ENCODE data around the gene PHACTR3.
"Not testable (repeated sequence)": the region's sequence is repeated elsewhere in the genome, so short reads cannot be mapped to it uniquely, and the experiment has no call there.

The PHACTR3 gene

DNA sequence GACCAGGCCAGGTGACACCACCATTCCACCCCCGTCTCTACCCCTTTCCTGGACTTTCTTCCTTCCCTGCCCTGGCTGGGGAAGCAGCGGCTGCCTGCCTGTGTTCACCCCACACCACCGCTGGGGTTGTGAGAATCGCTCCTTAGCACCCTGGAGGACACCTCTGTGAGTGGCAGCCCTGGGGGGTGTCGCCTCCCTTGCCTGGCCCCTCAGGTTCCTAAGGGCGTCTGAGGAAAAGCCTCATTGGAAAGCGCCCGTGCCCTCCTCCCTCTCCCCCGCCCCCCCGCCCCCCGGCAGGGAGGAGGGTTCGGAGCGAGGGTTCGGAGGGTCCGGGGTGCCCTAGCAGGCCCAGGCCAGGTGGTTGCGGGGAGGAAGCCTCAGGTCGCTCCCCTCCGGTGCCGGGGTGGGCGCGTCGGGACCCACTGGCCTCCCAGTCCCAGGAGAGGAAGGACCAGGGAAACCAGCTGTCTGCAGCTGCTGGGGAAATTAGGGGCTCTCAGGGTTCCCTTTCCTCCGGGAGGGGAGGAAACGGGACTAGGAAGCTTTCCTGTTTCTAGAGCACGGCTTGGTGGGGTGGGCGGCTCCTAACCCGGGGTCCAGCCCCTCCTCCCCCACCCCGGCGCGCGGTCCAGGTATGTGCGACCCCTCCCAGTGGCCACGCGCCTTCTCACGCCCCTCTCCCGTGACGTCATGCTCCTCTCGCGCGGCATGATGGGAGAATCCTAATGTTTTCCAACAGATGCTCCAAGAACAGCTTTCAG lies at the start of gene PHACTR3:
Gene PHACTR3 (plus strand): TSS at position 760 of the 761 bp plus-strand sequence. CDS start 475 bp downstream, outside the sequence.
- in situ Hi-C loops (cut with MboI; ENCODE audit: low sequenced_read_pairs), result no loop called here

DNA sequence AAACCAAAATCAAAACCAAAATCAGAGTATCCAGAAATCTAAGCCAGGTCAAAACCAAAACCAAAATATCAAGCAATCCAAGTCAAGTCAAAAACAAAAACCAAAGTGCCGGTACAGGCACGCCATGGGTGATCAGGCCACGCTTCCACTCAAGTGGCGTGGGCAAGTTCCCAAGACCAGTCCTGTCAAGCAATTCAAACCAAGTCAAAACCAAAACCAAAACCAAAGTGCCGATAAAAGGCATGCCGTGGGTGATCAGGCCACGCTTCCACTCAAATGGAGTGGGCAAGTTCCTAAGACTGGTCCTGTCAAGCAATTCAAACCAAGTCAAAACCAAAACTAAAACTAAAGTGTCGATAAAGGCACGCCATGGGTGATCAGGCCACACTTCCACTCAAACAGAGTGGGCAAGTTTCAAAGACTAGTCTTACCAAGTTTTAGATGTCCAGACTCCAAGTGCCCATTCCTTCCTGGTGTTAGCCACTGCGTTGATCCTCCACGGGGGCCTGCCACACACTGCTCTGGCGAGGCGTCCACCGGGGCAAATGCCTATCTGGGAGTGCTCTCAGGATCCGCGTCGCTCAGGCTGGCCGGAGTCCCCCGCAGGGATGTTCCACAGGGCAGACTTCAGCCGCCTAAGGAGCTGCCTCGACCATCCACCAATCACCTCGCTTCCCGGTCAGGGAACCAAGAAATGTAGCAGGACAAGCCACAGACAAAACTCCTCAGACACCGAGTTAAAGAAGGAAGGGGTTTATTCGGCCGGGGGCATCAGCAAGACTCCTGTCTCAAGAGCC lies 46.4 kb upstream of the PHACTR3 start:
- in situ Hi-C loops (cut with MboI; ENCODE audit: low sequenced_read_pairs), result not testable (repeated sequence)

DNA sequence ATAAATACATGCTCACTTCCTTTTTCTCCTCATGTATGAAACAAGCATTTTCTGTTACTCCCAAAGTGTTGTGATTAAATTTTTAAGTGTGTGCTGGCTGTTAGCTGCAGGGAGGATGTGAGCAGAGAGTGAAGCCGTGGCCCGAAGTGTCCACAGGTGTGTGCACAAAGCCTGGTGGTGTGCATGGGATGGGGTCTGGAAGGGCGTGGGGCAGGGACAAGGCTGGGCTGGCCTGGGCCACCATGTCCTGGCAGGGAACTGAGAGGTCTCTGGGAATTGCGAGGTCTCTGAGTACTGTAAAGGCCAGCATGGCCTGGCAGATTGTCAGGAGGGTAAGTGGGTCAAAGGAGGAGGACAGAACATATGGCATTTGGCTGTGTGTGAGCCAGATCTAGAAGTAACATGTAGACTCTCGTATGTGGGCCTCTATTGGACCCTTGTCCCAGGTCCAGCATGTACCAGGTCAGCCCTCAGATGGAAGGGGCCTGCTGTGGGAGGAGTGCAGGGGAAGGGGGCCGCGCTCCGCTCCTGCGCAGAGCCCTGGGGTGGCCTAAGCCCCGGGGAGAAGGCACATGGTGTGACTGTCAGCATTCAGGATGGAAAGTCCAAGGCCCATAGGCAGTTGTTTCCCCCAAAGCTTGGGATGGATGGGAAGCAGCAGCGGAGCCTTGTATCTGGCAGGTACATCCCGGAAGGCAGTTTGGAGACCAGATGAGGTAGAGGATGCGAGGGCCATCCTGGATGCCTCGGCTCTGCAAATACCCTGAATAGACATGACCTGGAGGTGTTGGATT lies 45.1 kb upstream of the PHACTR3 start:
- in situ Hi-C loops (cut with MboI; ENCODE audit: low sequenced_read_pairs), result no loop called here

DNA sequence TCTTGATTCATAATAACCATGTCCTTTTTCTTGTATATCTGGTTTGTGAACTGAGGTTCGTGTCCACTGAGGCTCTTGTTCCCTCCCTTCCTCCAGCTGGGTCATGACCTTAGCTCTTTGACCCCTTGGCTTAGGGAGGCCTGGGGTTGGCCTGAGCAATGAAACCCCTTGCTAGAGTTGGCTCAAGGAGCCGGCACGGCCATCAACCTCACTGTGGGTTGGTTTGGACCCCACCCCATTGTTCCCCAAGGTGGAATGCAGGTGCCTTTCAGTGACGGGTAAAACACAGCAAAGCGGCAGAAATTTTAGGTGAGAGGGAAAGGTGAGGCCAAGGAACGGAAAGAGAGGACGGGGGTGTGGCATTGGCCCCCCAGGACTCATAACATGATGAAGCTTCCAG lies 44.5 kb upstream of the PHACTR3 start:
- in situ Hi-C loops (cut with MboI; ENCODE audit: low sequenced_read_pairs), result no loop called here

DNA sequence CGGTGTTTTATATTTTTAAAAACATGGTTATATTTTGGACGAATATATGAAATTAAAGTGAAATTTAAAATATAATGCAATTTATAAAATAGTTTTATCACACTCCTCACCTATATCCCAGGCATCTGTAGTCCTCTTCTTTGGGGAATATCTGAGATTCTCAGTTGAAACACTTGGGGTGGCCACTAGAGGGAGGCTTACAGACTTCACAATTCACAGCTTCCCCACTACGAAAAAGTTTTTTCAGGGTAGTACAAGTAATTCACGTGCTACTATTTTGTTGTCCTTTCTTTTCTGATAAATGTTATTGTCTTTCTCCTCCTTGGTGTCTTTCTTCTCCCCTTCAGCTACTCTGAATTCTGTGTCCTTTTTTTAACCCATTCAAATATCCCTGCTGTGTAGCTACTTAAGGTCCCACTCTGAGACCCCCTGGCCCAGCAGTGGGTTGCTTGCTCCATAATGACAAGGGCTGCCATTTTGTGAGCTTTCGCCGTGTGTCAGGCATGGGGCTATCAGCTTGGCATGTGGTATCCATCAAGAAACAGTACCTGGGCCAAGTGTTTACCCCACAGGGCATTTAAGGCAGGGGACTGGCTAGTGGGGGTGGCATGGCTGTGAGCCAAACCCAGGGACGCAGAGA lies 43.6 kb upstream of the PHACTR3 start:
- in situ Hi-C loops (cut with MboI; ENCODE audit: low sequenced_read_pairs), result no loop called here

DNA sequence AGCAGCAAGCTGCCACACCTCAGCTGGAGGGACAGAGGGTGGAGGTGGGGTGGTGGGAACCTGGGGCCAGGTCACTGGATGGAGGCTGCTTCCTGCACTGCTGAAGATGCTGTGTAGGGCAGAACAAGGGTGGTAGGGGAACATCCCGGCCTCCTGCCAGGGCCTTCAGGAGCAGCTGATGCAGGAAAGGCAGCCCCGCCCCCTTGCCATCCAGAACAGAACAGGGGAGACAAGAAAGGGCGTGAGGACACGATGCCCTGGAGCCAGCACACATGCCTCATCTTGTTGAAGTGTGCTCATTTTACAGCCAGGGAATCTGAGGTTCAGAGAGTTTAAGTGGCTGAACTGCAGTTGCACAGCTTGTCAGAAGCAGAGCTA lies 43.1 kb upstream of the PHACTR3 start:
- in situ Hi-C loops (cut with MboI; ENCODE audit: low sequenced_read_pairs), result no loop called here

DNA sequence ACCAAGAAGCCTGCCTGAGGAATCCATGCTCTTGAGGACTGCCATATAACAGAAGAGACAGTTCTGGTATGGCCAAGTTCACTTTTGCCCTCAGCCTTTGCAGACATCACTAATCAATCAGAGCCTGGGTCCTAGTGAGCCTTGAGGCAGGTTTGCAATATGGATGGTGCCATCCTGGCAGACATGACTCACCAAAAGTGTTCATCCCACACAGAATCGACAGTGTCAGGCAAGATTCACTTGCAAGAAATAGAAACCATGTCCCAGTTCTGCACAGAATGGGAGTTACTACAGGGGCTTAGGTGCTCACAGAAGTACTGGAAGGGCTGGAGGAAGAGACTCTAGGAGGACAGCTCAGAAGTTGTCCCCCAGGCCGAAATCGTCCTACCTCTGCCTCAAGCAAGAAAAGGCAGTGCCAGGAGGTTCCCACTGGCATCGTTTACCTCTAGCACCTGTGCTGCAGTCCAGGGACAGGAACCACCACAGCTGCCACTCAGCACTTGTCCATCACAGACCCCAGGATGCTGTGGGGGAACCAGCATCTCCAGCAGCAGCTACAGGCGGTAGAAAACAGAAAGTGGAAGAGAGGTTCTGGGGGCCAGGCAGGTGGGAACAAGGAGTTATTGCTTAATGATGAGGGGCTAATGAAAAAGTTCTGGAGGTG lies 42.6 kb upstream of the PHACTR3 start:
- in situ Hi-C loops (cut with MboI; ENCODE audit: low sequenced_read_pairs), result no loop called here

DNA sequence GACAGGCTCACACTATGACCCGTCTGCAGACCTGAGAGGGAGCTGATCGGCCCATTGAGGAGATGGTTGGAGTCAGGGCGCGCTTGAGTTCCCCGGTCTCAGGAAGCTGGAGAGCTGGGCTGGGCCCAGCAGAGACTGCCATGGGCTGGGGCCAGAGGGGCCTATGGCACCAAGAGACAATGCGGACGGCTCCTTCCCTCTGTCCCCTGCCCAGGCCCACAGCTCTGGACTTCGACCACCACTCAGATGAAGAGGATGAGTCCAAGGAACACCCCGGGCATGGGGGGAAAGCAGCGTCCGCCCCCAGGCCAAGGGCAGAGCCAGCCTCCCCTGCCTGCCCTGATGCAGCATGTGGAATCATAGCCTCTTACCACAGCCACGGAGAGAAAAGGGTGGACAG lies 40.2 kb upstream of the PHACTR3 start:
- in situ Hi-C loops (cut with MboI; ENCODE audit: low sequenced_read_pairs), result no loop called here

DNA sequence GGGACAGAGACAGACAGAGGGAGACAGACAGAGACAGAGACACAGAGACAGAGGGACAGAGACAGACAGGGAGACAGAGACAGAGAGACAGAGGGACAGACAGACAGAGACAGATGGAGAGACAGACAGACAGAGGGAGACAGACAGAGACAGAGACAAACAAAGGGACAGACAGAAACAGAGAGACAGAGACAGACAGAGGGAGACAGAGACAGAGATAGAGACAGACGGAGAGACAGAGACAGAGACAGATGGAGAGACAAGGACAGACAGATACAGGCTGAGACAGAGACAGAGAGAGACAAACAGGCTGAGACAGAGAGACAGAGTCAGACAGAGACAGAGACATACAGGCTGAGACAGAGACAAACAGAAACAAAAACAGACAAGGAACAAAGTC lies 39.4 kb upstream of the PHACTR3 start:
- in situ Hi-C loops (cut with MboI; ENCODE audit: low sequenced_read_pairs), result no loop called here

DNA sequence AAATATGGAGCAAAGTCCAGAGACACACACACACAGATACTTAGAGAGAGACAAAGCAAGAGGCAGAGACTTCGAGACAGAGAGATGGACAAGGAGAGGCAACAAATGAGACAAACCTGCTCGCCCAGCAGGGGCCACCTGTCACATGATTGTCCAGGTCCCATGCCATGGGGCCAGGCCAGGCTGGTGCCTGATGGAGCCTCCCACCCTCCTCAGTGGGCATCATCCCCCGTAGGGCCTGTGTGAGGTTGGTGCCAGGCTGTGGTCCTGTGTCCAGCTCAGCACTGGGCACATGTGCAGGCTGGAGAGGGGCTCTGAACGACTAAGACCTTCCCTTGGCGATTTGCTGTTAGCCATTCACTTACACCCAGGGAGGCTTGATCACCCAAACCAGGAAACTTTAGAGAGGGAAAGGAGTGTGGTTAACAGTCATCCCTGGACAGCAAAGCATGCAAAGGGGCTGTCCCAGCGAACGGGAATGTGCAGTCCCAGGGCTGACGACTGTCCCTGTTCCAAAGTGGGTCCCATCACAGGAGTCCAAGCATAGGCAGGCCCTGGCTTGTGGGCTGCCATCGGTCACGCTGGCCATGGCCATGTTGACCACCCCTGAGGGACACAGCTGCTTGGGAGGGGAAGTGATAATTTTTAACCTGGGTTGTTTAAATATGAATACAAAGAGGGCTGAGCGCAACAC lies 38.4 kb upstream of the PHACTR3 start:
- in situ Hi-C loops (cut with MboI; ENCODE audit: low sequenced_read_pairs), result no loop called here

DNA sequence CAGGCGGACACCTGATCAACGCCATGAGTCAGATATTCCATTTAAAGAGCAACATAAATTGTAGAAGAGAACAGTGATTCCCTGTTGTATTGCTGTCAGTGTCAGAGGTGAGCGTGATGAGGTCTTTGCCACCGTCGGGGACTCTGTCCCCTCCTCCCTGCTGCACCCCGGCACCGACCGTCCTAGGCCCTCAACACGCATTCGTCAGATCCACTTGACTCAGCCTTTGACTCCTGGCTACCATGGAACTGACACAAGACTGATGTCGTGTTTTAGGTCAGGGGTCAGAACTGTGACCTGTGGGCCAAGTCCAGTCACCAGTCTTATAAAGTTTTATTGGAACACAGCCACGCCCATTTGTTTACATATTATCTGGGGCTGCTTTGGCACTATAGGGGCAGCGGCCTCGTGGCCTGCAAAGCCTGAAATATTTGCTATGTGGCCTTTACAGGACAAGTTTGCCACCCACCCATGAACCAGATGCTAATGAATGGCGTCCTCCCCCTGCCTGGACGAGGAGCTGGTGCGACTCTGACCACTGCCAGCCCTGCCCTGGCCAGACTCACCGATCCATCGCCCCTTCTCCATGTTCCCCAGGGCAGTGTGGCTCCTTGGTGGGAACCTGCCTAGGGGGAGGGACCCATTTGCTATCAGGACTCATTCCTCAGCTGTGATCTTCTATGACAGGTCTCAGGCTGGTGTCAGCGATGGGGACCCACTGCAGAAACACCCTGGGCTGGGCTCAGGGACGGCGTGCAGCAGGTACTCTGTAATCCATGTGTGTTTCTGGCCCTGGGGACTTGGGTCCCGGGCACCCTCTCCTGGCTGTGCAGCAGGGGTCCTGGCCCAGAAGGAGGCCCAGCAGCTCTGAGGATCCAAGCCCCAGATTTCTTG lies 37.5 kb upstream of the PHACTR3 start:
- in situ Hi-C loops (cut with MboI; ENCODE audit: low sequenced_read_pairs), result no loop called here

DNA sequence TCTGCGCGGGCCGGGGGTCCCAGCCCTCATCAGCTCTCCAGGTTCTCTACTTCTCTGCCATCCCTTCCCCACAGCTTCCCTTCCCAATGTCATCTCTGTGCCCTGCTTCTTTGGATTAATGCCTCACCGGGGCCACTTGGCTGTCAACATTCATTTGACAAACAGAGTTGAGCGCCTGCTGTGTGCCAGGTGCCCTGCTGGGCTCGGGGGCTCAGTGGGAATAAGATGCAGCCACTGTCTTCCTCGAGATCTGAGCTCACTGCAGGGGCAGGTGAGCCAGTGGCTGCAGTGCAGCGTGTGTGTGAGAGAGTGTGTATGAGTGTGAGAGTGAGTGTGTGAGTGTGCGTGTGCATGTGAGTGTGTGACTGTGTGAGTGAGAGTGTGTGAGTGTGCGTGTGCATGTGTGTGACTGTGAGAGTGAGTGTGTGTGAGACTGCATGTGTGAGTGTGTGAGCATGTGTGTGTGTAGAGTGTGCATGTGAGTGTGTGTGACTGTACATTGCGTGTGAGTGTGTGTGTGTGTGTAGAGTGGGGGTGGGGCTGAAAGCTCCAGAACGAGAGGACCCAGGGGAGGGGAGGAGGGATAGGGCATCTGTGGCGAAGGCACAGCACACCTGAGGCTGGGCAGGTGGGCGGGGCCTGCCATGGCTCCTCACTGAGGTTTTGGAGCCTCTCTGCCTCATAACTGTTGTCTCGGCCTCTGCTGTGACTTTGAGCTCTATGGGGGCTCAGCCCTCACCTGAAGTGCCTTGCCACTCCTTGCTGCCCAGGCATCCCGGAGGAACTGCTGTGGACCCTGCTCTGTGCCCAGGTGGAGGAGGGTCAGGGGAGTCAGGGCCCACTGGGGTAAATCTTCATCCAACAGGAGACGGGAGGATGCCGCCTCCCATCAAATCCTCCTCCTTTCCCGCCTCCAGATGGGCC lies 36.5 kb upstream of the PHACTR3 start:
- in situ Hi-C loops (cut with MboI; ENCODE audit: low sequenced_read_pairs), result no loop called here

DNA sequence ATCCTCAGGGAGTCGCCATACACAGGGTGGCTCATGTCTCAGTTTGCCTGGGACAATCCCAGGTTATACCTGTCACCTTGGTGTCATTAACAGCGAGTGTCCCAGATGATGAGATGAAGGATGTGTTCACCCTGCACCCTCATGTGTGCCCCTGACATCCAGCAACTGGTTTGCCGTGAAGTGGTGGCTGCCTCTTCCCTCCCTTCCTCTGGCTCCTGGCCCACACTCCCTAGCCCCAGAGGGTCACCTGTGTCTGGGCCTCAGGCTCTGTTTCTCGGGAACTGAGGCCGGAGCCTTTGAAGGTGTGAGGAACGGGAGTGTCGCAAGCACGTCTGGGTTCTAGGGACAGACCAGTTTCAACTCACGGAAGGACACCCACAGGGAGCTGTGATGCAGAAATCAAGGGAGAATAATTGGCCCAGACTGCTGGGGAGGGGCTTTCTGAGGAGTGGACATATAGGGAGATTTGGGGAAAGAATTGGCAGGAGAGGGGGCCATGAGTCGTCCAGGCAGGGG lies 35.8 kb upstream of the PHACTR3 start:
- in situ Hi-C loops (cut with MboI; ENCODE audit: low sequenced_read_pairs), result no loop called here

DNA sequence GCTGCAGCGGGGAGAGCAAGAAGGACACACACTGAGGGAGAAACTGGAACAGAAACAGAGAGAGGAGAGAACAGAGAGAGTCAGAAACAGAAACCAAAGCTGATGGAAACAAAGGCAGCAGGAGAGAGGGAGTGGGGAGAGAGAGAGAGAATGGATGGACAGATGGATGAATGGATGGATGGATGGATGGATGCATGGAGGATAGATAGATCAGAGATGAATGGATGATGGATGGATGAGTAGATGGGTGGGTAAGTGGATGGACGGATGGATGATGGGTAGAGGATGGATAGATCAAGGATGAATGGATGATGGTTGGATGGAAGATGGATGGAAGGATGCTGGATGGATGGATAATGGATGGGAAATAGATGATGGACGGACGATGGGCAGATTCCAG lies 35.0 kb upstream of the PHACTR3 start:
- in situ Hi-C loops (cut with MboI; ENCODE audit: low sequenced_read_pairs), result no loop called here

DNA sequence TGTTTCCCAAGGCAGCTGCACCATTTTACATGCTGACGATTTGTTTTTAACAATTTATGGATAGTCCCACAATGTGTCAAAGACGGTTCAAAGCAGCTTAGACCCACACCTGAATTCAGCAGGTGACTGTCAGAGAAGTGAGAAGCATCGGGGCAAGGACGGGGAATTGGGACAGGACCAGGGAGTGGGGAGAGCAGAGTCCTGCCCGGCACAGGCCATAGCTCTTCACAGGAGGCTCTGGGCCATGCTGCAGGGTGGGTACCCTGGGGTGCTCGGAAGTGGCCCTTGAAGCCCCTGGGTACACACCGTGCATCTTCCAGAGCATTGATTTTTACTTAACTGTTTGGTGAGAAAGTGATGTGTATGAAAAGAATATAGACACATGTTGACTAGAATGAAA lies 33.2 kb upstream of the PHACTR3 start:
- in situ Hi-C loops (cut with MboI; ENCODE audit: low sequenced_read_pairs), result loop anchor here (10.0 kb wide), 1 partner anchor 184 kb away; no protein-coding TSS in a partner anchor

DNA sequence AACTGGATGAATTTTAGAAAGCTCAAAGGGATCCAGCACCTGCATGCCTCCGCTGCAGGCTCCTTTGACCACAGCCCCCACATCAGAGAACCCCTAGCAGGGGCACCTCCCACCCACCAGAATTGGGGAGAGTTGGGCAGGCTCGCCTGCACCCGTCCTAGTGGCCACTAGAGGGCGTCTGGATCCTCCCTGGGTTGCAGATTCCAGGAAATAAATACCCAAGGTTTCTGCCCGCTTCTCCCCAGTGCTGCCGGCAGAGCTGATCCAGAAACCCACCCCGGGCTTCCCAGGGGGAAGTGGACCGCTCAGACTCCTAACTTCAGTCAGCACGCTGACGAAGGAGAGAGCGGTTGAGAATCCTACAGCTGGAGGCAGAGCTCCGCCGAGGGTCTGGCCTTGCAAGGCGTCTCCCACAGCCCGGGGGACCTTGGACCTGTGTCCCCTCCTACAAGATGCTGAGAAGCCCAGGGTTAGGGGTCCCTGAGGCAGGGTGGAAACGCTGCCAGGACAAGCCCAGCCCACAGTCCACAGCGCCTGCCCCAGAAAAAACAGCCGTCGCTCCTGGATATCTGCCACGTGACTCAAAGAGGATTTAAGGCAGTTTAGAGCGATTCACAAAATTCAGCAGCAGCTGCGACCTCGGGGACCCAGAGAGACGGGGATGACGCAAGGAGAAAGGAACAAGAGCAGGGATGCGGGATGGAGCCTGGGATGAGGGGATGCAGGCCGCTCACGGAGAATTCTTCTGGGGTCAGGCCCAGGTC lies 32.6 kb upstream of the PHACTR3 start:
- in situ Hi-C loops (cut with MboI; ENCODE audit: low sequenced_read_pairs), result loop anchor here (10.0 kb wide), 1 partner anchor 183 kb away; no protein-coding TSS in a partner anchor

DNA sequence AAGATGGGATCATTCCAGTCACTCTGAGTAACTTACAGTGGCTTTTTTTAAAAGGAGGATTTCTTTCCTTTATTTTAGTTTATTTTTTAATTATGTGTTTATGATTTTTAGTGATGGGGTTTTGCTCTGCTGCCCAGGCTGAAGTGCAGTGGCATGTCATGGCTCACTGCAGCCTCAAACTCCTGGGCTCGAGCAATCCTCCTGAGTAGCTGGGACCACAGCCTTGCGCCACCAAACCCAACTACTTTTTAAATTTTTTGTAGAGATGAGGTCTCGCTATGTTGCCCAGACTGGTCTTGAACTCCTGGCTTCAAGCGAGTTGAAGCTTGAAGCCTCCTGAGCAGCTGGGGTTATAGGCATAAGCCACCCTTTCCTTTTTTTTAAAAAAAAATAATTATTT lies 31.8 kb upstream of the PHACTR3 start:
- in situ Hi-C loops (cut with MboI; ENCODE audit: low sequenced_read_pairs), result loop anchor here (10.0 kb wide), 1 partner anchor 182 kb away; no protein-coding TSS in a partner anchor

Data from HL-60/S4 treated with retinoic acid at 250 ng/mL for 4 days and 3 days (cell line).